ENCODE measurements around the gene KRTAP15-1. TPM values are rescaled to one million over a fixed set of nuclear protein-coding genes. Genes with fewer than 3 reads are reported as not detected.

The KRTAP15-1 gene
- total and polyA plus RNA-seq, 2 of the 13 experiments (the other 11 are each of a cell fraction or from before 2014, with no cell fraction given), result not detected

DNA sequence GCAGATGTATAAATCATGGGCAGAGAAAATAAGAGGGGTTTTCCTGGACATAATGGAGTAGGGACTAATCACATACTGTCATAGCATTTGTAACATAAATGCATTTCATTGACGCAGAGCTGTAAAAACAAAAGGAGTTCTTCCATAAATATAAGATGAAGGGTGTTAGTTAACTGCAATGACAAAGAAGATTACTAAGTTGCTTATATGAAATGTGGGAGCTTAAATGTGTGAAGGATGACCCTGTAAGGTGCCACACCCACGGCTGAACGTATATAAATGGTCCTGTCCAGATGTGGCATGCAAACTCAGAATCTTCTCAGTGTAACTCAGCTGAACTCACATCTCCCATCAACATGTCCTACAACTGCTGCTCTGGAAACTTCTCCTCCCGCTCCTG lies 44.3 kb upstream of the KRTAP15-1 start, which contains the start of gene KRTAP13-1:
Gene KRTAP13-1, plus strand, starts transcription at position 301 of the 400 bp plus-strand sequence. Its CDS starts 56 bp downstream, at position 357.
- no peaks in the 10 kb centered on the region for H3K36me3 ChIP-seq (replicated peaks in 1 of 2; ENCODE audit: control insufficient read depth in 1 of 2, insufficient read depth in 2 of 2, low read length in 2 of 2)
- DNase-seq (ENCODE audit: low spot score), result no peak
- H3K4me3 ChIP-seq (replicated peaks in 1 of 3; ENCODE audit: insufficient read depth in 1 of 3, low read depth in 2 of 3, low read length in 3 of 3), result no peak within 1 kb of the TSS
- no peaks in the 10 kb centered on the region for H3K4me1 ChIP-seq (ENCODE audit: insufficient read depth, low read length)
- in situ Hi-C loops (cut with HindIII; ENCODE audit: extremely low pct_ligation_motif_present, low pct_unique_long_range_greater_than_20kb), result no loop called here
- peaks cover 69% of the 10 kb centered on the region for H3K9me3 ChIP-seq (ENCODE audit: low read length)
- TF ChIP-seq THYN1 (CRISPR knock-in tag; IDR thresholded peaks at IDR 0.05; ENCODE audit: borderline replicate concordance, low read depth) (no peak), NAIF1 (CRISPR knock-in tag; IDR thresholded peaks at IDR 0.05; ENCODE audit: borderline replicate concordance) (no peak), CBX5 (CRISPR knock-in tag; IDR thresholded peaks at IDR 0.05; ENCODE audit: borderline replicate concordance) (no peak), ZNF20 (CRISPR knock-in tag; IDR thresholded peaks at IDR 0.05) (no peak), ZNF10 (CRISPR knock-in tag; IDR thresholded peaks at IDR 0.05; ENCODE audit: borderline replicate concordance, low read depth) (no peak), ZNF790 (CRISPR knock-in tag; IDR thresholded peaks at IDR 0.05; ENCODE audit: borderline replicate concordance) (no peak), FLYWCH1 (CRISPR knock-in tag; IDR thresholded peaks at IDR 0.05) (no peak), ZNF343 (CRISPR knock-in tag; IDR thresholded peaks at IDR 0.05) (no peak), ZNF24 (IDR thresholded peaks at IDR 0.05) (no peak), ZFAT (CRISPR knock-in tag; conservative IDR thresholded peaks at IDR 0.05) (no peak), MZF1 (CRISPR knock-in tag; IDR thresholded peaks at IDR 0.05; ENCODE audit: borderline replicate concordance) (no peak), TCF7L2 (IDR thresholded peaks at IDR 0.05; ENCODE audit: low read depth, low read length) (no peak)
- TF ChIP-seq, protein P1, sequence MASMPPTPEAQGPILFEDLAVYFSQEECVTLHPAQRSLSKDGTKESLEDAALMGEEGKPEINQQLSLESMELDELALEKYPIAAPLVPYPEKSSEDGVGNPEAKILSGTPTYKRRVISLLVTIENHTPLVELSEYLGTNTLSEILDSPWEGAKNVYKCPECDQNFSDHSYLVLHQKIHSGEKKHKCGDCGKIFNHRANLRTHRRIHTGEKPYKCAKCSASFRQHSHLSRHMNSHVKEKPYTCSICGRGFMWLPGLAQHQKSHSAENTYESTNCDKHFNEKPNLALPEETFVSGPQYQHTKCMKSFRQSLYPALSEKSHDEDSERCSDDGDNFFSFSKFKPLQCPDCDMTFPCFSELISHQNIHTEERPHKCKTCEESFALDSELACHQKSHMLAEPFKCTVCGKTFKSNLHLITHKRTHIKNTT (CRISPR knock-in tag; IDR thresholded peaks at IDR 0.05), result no peak
- TF ChIP-seq, protein P2, sequence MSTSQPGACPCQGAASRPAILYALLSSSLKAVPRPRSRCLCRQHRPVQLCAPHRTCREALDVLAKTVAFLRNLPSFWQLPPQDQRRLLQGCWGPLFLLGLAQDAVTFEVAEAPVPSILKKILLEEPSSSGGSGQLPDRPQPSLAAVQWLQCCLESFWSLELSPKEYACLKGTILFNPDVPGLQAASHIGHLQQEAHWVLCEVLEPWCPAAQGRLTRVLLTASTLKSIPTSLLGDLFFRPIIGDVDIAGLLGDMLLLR (CRISPR knock-in tag; IDR thresholded peaks at IDR 0.05), result no peak
- TF ChIP-seq, protein P3, sequence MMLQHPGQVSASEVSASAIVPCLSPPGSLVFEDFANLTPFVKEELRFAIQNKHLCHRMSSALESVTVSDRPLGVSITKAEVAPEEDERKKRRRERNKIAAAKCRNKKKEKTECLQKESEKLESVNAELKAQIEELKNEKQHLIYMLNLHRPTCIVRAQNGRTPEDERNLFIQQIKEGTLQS (CRISPR knock-in tag; IDR thresholded peaks at IDR 0.05), result no peak
- TF ChIP-seq, protein P4, sequence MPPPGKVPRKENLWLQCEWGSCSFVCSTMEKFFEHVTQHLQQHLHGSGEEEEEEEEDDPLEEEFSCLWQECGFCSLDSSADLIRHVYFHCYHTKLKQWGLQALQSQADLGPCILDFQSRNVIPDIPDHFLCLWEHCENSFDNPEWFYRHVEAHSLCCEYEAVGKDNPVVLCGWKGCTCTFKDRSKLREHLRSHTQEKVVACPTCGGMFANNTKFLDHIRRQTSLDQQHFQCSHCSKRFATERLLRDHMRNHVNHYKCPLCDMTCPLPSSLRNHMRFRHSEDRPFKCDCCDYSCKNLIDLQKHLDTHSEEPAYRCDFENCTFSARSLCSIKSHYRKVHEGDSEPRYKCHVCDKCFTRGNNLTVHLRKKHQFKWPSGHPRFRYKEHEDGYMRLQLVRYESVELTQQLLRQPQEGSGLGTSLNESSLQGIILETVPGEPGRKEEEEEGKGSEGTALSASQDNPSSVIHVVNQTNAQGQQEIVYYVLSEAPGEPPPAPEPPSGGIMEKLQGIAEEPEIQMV (CRISPR knock-in tag; IDR thresholded peaks at IDR 0.05; ENCODE audit: low read depth), result no peak
- no peak within 1 kb of the TSS for H3K4me2 ChIP-seq (ENCODE audit: low read depth, low read length)
- intact Hi-C loops (cut with micrococcal nuclease; ENCODE audit: unreplicated experiment), result no loop called here
- no peak within 1 kb of the TSS for H3K27ac ChIP-seq (ENCODE audit: extremely low read length, insufficient read depth, low read length)
- no peak within 1 kb of the TSS for H2AFZ ChIP-seq (ENCODE audit: low read length)
- FAIRE-seq, result no peak
- ChIA-PET CTCF (ENCODE audit: low intra/inter-chr PET ratio, low total read pairs) (no interaction called here), POLR2A (no interaction called here)
- ATAC-seq, result no peak
- no peaks in the 10 kb centered on the region for H3K27me3 ChIP-seq (ENCODE audit: control insufficient read depth in 1 of 2, insufficient read depth in 2 of 2, low read length in 2 of 2)
- H3K9ac ChIP-seq (ENCODE audit: insufficient read depth, low read depth, low read length), result no peak within 1 kb of the TSS
- H3K79me2 ChIP-seq (ENCODE audit: insufficient read depth, low read length), result no peaks in the 10 kb centered on the region
- no peaks in the 10 kb centered on the region for H4K20me1 ChIP-seq (ENCODE audit: insufficient read depth, low read length)
- under 1% methylated on average over 4 of the region's 4 CpGs for WGBS (ENCODE audit: low lambda C conversion rate)
- no TSS peak for BruUV-seq (replicated peaks)
